Stomach (tissue), 9 donors: ENCODE data around the gene IBA57. TPM values are rescaled to one million over a fixed set of nuclear protein-coding genes. Genes with fewer than 3 reads are reported as not detected.

Experiments used
- DNase-seq, 2 donors: peaks; one replicate each; pipeline versions ENCODE4 v3.0.0 to v3.0.0-alpha.2; 2013 to 2019
- H3K27ac ChIP-seq, 5 donors: fragments of 200-600 bp in 4 of 5; sonication (generic) in 4 of 5; one replicate each; pipeline ENCODE4 v1.5.1; 2013 to 2019; ENCODE audit warnings: mild to moderate bottlenecking in 1 of 5, moderate library complexity in 1 of 5
- H3K27me3 ChIP-seq, 3 donors: fragments of 200-600 bp; sonication (generic); one replicate each; pipeline ENCODE4 v1.5.1; 2017 to 2019; ENCODE audit warnings: mixed run types in 1 of 3
- H3K36me3 ChIP-seq, 4 donors: fragments of 200-600 bp; sonication (generic); 1 replicate in 3 of 4; 2 replicates in 1 of 4; pipeline ENCODE4 v1.5.1; 2016 to 2019
- H3K4me1 ChIP-seq, 4 donors: fragments of 200-600 bp; sonication (generic); one replicate each; pipeline ENCODE4 v1.5.1; 2016 to 2019
- H3K4me3 ChIP-seq, 4 donors: fragments of 200-600 bp; sonication (generic) in 3 of 4; one replicate each; pipeline ENCODE4 v1.5.1; 2016 to 2019; ENCODE audit warnings: mild to moderate bottlenecking in 1 of 4
- H3K9me3 ChIP-seq, 4 donors: fragments of 200-600 bp; sonication (generic); one replicate each; pipeline ENCODE4 v1.5.1; 2016 to 2019
- CTCF ChIP-seq, 7 experiments: fragments of 450-650 bp in 4 of 7; fragments of 200-600 bp in 3 of 7; sonication (generic) in 3 of 7; IDR thresholded peaks; one replicate each; pipeline ENCODE4 v1.5.1; 2016 to 2019; ENCODE audit warnings: antibody characterized with exemption in 7 of 7, control low read depth in 2 of 7, mild to moderate bottlenecking in 1 of 7
- EP300 ChIP-seq: sonication (generic); formaldehyde crosslinking; IDR thresholded peaks from one replicate; pipeline ENCODE4 v1.6.1; 2017; ENCODE audit warnings: antibody characterized with exemption
- POLR2A ChIP-seq, 4 donors: fragments of 450-650 bp; IDR thresholded peaks; one replicate each; pipeline ENCODE4 v1.6.1; 2016; ENCODE audit warnings: antibody characterized with exemption in 4 of 4, control low read depth in 2 of 4, mild to moderate bottlenecking in 1 of 4, moderate library complexity in 1 of 4
- POLR2AphosphoS5 ChIP-seq, 3 donors: sonication (generic); formaldehyde crosslinking; IDR thresholded peaks; one replicate each; pipeline ENCODE4 v1.6.1; 2016; ENCODE audit warnings: antibody characterized with exemption in 3 of 3
- WGBS, 5 donors: extraction: QIAGEN DNeasy Blood & Tissue Kit in 3 of 5; methylation state at CpG; one replicate each; pipeline versions ENCODE4 v1.1.5 to v1.1.7; 2013 to 2018; 5-methylcytosine and 5-hydroxymethylcytosine counted together
- intact Hi-C: fragments of 100-400 bp; cut with DNase I; formaldehyde crosslinking; loops from one replicate; pipeline ENCODE4 v1.15.1; 2023; ENCODE audit warnings: low total_unique reads
- polyA plus RNA-seq, 3 donors: library from polyadenylated mRNA; stranded (reverse); fragments of 200-250 nt; gene quantifications; one replicate each; pipeline ENCODE4 v1.2.3, GENCODE V29; 2013
- total RNA-seq, 5 donors: library from RNA; depleted of rRNA; stranded (reverse); fragments of >200 nt; gene quantifications; one replicate each; pipeline versions ENCODE4 v1.1.0 to v1.2.3, GENCODE V29; 2014 to 2016
- donor health status: healthy with polysubstance abuse.
- donor health status: Bipolar disorder and iron deficiency.
- donor health status: healthy.

IBA57 gene
- total and polyA plus RNA-seq, 8 donors = 1.2 to 6.1 (median 4.3) TPM

GRCh38 chr1:228190182-228190581 is 24.6 kb downstream of the IBA57 start:
- intact Hi-C loops = no loop called here
- H3K9me3 ChIP-seq = no peaks in the 10 kb centered on the region
- no peaks in the 10 kb centered on the region for H3K27me3 ChIP-seq
- H3K4me3 ChIP-seq = no peak overlapping the region
- WGBS, 5 donors = 89 to 92% (median 91%) methylated on average over 4 to 14 of the region's 14 CpGs
- H3K4me1 ChIP-seq = no peaks in the 10 kb centered on the region
- no peak for DNase-seq
- peaks cover 0 to 4% (median 0%) of the 10 kb centered on the region in 4 donors for H3K36me3 ChIP-seq
- no peak overlapping the region for H3K27ac ChIP-seq
- TF ChIP-seq POLR2AphosphoS5 (IDR thresholded peaks at IDR 0.05) (no peak), EP300 (no peak), CTCF (IDR thresholded peaks at IDR 0.05) (no peak), POLR2A (IDR thresholded peaks at IDR 0.05) (no peak)

- no peak for DNase-seq
- no peak overlapping the region for H3K4me3 ChIP-seq
- no peak overlapping the region for H3K27ac ChIP-seq
- 88 to 93% (median 89%) methylated on average over 5 of the region's 5 CpGs for WGBS, 5 donors
- intact Hi-C loops = no loop called here
- H3K9me3 ChIP-seq = no peaks in the 10 kb centered on the region
- peaks cover 0 to 4% (median 0%) of the 10 kb centered on the region in 4 donors for H3K36me3 ChIP-seq
- no peaks in the 10 kb centered on the region for H3K4me1 ChIP-seq
- H3K27me3 ChIP-seq = no peaks in the 10 kb centered on the region
- TF ChIP-seq POLR2A (IDR thresholded peaks at IDR 0.05) (no peak), EP300 (no peak), POLR2AphosphoS5 (IDR thresholded peaks at IDR 0.05) (no peak), CTCF (IDR thresholded peaks at IDR 0.05) (no peak)
Measured at GRCh38 chr1:228190778-228191177, 25.2 kb downstream of the IBA57 start.

GRCh38 chr1:228194436-228194835 is 28.8 kb downstream of the IBA57 start:
- Histone ChIP-seq H3K4me3 (no peak overlapping the region), H3K36me3 (peaks cover 0 to 11% (median 2%) of the 10 kb centered on the region in 4 donors), H3K27me3 (no peaks in the 10 kb centered on the region), H3K4me1 (no peaks in the 10 kb centered on the region), H3K9me3 (peaks cover 0 to 18% (median 11%) of the 10 kb centered on the region in 4 donors), H3K27ac (no peak overlapping the region)
- no peak for TF ChIP-seq POLR2AphosphoS5 (IDR thresholded peaks at IDR 0.05)
- intact Hi-C loops = no loop called here
- DNase-seq = no peak
- 76 to 91% (median 80%) methylated on average over 3 of the region's 3 CpGs for WGBS, 5 donors

GRCh38 chr1:228194921-228195812 is 29.6 kb downstream of the IBA57 start:
- intact Hi-C loops = no loop called here
- TF ChIP-seq EP300 (no peak), POLR2A (IDR thresholded peaks at IDR 0.05) (no peak), CTCF (IDR thresholded peaks at IDR 0.05) (no peak), POLR2AphosphoS5 (IDR thresholded peaks at IDR 0.05) (no peak)
- 84 to 95% (median 90%) methylated on average over 8 of the region's 8 CpGs for WGBS, 5 donors
- no peak overlapping the region for H3K4me3 ChIP-seq
- no peaks in the 10 kb centered on the region for H3K27me3 ChIP-seq
- peaks cover 0 to 25% (median 15%) of the 10 kb centered on the region in 4 donors for H3K9me3 ChIP-seq
- no peaks in the 10 kb centered on the region for H3K4me1 ChIP-seq
- H3K27ac ChIP-seq = no peak overlapping the region
- H3K36me3 ChIP-seq = peaks cover 0 to 11% (median 2%) of the 10 kb centered on the region in 4 donors
- no peak for DNase-seq
